ES-I3 (cell line): ENCODE data around the gene RBM20.
"Not testable (repeated sequence)": the region's sequence is repeated elsewhere in the genome, so short reads cannot be mapped to it uniquely, and the experiment has no call there.

ENCODE experiments used
- H3K36me3 ChIP-seq: 2 replicates; pipeline ENCODE4 v1.6.1; 2013; ENCODE audit warnings: mild to moderate bottlenecking, low read length, control low read depth, moderate library complexity; ENCODE audit not compliant: insufficient read depth
- H3K4me1 ChIP-seq: 2 replicates; pipeline ENCODE4 v1.6.1; 2013; ENCODE audit warnings: mild to moderate bottlenecking, control low read depth, low read length; ENCODE audit not compliant: insufficient read depth
- H3K9ac ChIP-seq: 2 replicates; pipeline ENCODE4 v1.6.1; 2013; ENCODE audit warnings: low read depth, mild to moderate bottlenecking, low read length, moderate library complexity
- H3K9me3 ChIP-seq: 2 replicates; pipeline ENCODE4 v1.6.1; 2013; ENCODE audit warnings: mild to moderate bottlenecking, low read length, moderate library complexity; ENCODE audit not compliant: control insufficient read depth, insufficient read depth

Gene RBM20

GRCh38 chr10:110643653-110644597 lies at the start of gene RBM20:
RBM20 (plus strand) TSS chr10:110644336; CDS start chr10:110644455, 119 bp downstream.
- Histone ChIP-seq H3K4me1 (peaks cover 24% of the 10 kb centered on the region), H3K36me3 (no peaks in the 10 kb centered on the region), H3K9ac (peak within 1 kb of the TSS; percentile 80), H3K9me3 (no peaks in the 10 kb centered on the region)

GRCh38 chr10:110597476-110597875 lies 46.7 kb upstream of the RBM20 start:
- Histone ChIP-seq H3K4me1 (no peaks in the 10 kb centered on the region), H3K9ac (no peak overlapping the region), H3K9me3 (no peaks in the 10 kb centered on the region), H3K36me3 (peaks cover 9% of the 10 kb centered on the region)

- H3K9ac ChIP-seq, result no peak overlapping the region
- no peaks in the 10 kb centered on the region for H3K9me3 ChIP-seq
- no peaks in the 10 kb centered on the region for H3K4me1 ChIP-seq
- H3K36me3 ChIP-seq, result peaks cover 14% of the 10 kb centered on the region
Measured at GRCh38 chr10:110600487-110601101, 43.5 kb upstream of the RBM20 start.

- peaks cover 14% of the 10 kb centered on the region for H3K36me3 ChIP-seq
- H3K9me3 ChIP-seq, result no peaks in the 10 kb centered on the region
- H3K4me1 ChIP-seq, result no peaks in the 10 kb centered on the region
- H3K9ac ChIP-seq, result no peak overlapping the region
Measured at GRCh38 chr10:110601581-110601980, 42.6 kb upstream of the RBM20 start.

- Histone ChIP-seq H3K36me3 (no peaks in the 10 kb centered on the region), H3K9ac (no peak overlapping the region), H3K4me1 (peaks cover 11% of the 10 kb centered on the region), H3K9me3 (no peaks in the 10 kb centered on the region)
Measured at GRCh38 chr10:110608087-110608486, 36.0 kb upstream of the RBM20 start.

- no peaks in the 10 kb centered on the region for H3K9me3 ChIP-seq
- peaks cover 11% of the 10 kb centered on the region for H3K4me1 ChIP-seq
- H3K36me3 ChIP-seq, result no peaks in the 10 kb centered on the region
- H3K9ac ChIP-seq, result no peak overlapping the region
Measured at GRCh38 chr10:110609605-110610004, 34.5 kb upstream of the RBM20 start.

- no peak overlapping the region for H3K9ac ChIP-seq
- H3K4me1 ChIP-seq, result peaks cover 11% of the 10 kb centered on the region
- H3K36me3 ChIP-seq, result no peaks in the 10 kb centered on the region
- no peaks in the 10 kb centered on the region for H3K9me3 ChIP-seq
Measured at GRCh38 chr10:110610308-110610774, 33.8 kb upstream of the RBM20 start.

- H3K9ac ChIP-seq, H3K36me3 ChIP-seq, H3K9me3 ChIP-seq: not testable (repeated sequence)
- peaks cover 11% of the 10 kb centered on the region for H3K4me1 ChIP-seq
Measured at GRCh38 chr10:110610781-110611180, 33.4 kb upstream of the RBM20 start.

GRCh38 chr10:110612087-110612486 lies 32.0 kb upstream of the RBM20 start:
- no peaks in the 10 kb centered on the region for H3K36me3 ChIP-seq

GRCh38 chr10:110612629-110613028 lies 31.5 kb upstream of the RBM20 start:
- H3K36me3 ChIP-seq, result no peaks in the 10 kb centered on the region
- peaks cover 11% of the 10 kb centered on the region for H3K4me1 ChIP-seq
- no peaks in the 10 kb centered on the region for H3K9me3 ChIP-seq
- H3K9ac ChIP-seq, result no peak overlapping the region

More at GRCh38 chr10:110612087-110612486, 32.0 kb upstream of the RBM20 start:
- peaks cover 11% of the 10 kb centered on the region for H3K4me1 ChIP-seq
- no peak overlapping the region for H3K9ac ChIP-seq
- H3K9me3 ChIP-seq, result no peaks in the 10 kb centered on the region

GRCh38 chr10:110613341-110613995 lies 30.7 kb upstream of the RBM20 start:
- Histone ChIP-seq H3K9me3 (no peaks in the 10 kb centered on the region), H3K4me1 (peaks cover 11% of the 10 kb centered on the region), H3K36me3 (no peaks in the 10 kb centered on the region), H3K9ac (no peak overlapping the region)

GRCh38 chr10:110613996-110614495 lies 30.1 kb upstream of the RBM20 start:
- Histone ChIP-seq H3K4me1 (peaks cover 11% of the 10 kb centered on the region), H3K36me3 (no peaks in the 10 kb centered on the region), H3K9me3 (no peaks in the 10 kb centered on the region), H3K9ac (no peak overlapping the region)

GRCh38 chr10:110615057-110615747 lies 28.9 kb upstream of the RBM20 start:
- H3K9me3 ChIP-seq, result no peaks in the 10 kb centered on the region
- no peaks in the 10 kb centered on the region for H3K36me3 ChIP-seq
- H3K4me1 ChIP-seq, result peaks cover 15% of the 10 kb centered on the region
- H3K9ac ChIP-seq, result no peak overlapping the region
